Stimulated activated CD8-positive, alpha-beta memory T cell treated with anti-CD3 and anti-CD28 coated beads, Interleukin-2, amount 100 ng/mL, for 1 hour (primary cell): ENCODE data around the gene MLXIP.
A peak's percentile ranks its signal among the peaks of the same experiment; 100 is the strongest.

ENCODE experiments used
- DNase-seq, 2 donors: peaks; one replicate each; pipeline ENCODE4 v3.0.0-alpha.2; 2020; ENCODE audit warnings: low read depth in 2 of 2

Gene MLXIP

DNA sequence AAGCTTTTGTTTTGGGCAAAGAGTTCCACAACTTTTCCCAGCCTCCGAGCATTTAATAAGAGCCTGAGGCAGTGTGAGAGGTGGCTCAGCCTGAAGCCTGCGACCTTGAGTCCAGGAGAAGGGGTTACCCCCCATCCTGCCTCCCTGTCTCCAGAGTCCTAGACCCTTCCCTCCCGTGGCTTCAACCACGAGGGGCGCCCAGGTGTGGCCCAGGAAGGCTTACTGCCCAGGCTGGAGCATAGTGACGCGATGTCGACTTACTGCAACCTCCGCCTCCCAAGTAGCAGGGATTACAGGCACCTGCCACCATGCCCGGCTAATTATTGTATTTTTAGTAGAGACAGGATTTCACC, 105.0 kb downstream of the MLXIP start:
- DNase-seq, result no peak

DNA sequence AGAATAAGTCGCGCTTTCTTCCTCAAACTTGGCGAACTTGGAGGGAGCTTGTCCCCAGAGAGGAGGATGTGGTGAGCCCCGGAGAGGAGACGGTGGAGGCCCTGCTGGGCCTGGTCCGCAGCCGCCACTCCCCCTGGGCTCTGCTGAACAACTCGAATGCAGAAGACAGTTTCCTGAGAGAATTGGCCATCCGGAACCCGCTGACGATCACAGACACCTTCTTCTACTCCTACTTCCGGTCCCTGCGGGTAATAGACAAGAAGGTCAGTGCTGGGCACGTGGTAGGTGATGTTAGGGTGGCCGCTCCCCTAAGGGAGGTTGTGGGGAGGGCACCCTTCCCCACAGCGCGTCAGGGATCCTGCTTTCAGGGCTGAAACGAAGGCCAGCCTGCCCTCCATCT, 106.0 kb downstream of the MLXIP start:
- DNase-seq, result no peak

DNA sequence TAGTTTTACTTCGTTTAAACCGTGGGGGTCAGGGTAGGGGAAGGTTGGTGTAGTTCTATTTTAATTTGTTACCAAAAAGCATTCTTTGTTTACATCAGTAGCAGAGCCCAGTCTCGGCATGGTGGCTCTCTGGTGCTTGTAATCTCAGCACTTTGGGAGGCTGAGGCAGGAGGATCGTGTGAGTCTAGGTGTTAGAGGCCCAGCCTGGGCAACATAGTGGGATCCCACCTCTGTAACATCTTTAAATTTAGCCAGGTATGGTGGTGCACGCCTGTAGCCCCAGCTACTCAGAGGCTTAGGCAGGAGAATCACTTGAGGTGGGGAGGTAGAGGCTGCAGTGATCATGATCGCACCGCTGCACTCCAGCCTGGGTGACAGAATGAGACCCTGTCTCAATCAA, 106.5 kb downstream of the MLXIP start:
- no peak for DNase-seq

DNA sequence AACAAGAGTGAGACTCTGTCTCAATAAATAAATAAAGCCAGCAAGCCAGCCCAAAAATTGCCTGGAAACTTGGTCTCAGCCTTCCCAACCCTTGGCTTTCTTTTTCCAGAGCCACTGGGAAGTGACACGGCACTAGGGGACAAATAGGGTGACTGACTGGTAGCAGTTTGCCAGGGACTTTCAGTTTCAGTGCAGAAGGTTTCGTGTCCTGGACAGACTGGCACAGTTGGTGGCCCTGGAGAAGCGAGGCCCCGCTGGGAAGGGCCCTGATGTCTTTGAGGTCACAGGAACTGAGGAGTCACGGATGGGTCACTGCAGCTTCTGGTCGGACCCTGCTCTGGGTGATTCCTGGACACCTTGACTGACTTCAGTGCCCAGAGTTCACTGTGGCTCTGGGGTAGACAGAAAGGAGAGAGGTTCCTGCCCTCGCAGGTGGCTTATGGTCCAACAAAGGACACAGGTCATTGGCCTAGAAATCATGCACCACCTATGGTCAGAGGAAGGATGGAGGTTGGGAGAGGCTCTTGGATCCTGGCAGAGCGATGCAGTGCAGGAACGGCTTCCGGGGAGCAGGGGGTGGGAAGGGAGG, 107.0 kb downstream of the MLXIP start:
- no peak for DNase-seq

DNA sequence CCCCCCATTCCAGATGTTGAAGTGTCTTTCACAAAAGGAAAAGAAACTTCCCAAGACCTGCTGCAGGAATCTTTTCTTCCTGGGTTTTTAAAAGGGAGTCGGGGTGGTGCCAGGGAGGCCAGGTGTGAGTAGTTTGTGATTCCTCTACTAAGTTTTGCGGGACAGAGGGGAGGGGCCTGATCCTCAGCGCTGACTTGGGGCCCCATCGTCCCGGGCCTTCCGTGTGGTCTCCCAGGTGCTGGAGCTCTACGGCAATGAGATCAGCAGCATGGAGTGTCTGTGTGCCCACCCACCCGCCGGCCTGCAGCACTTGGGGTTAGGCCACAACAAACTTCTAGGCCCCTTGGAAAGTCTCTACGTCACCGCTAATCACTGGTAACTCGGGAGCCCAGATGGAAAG, 108.9 kb downstream of the MLXIP start:
- no peak for DNase-seq

DNA sequence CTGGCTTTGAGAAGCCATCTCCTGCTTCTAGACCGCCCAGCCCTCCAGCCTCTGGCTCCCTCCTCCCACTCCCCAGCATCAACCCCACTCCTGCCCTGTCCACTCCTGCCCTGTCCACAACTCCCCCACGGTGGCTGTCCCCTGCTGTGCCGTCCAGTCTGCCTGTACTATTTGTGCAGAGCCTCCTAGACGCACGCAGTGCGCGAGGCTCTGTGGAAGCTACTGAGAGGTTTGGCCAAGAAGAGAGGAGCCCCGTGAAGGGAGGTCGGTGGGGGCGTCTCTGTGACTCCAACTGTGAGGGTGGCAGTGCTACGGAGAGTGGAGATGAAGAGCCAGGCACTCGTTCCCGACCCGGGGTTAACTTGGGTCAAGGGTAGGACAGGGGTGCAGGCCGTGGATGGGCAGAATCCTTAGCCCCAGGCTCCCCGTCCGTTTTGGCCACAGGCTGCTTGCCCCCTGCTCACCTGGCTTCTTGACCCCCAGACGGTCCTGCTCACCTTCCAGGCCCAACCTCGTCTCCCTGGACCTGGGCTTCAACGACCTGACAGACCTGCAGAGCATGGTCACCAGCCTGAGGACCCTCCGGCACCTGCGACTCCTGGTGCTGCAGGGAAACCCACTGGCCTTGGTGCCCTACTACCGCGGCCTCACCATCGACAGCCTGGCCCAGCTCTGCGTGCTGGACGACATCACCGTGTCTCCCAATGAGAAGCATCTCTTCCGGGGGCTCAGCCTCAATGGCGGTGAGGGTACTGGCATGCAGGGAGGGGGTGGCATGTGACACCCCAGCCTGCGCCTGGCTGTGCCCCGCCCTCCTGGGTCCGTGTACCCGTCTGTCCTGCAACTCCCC, 111.3 kb downstream of the MLXIP start:
- no peak for DNase-seq

DNA sequence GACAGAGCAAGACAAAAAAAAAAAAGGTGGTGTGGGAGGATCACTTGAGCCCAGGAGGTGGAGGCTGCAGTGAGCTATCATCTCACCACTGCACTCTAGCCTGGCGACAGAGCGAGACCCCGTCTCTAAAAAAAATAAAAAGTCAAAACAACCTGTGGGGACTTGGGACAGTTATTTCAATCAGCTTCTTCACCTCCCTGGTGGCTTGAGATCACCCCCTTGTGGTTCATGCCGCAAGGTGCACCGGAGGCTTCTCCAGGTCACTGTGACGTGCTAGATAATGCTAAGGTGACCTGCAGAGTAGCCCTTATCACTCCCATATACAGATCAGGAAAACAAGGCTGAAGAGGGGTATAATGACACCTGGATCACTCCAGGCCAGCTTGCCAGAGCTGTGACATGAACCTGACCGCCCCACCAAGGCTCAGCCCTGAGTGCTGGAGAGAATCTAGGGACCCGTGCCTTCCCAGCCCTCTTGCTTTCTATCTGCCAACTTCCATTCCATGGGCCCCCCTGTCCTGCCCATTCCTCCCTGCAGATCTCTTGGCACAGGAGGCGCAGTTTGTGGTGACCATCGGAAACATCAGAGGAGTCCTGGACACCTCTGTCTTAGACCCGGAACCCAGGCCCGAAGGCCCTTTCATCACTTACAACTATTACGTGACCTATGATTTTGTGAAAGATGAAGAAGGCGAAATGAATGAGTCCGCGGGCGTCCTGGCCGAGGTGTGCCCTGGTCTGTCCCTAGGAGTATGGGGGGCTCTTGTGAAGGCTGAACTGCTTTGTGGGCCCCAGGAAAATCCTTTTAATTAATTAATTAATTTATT, 112.5 kb downstream of the MLXIP start:
- DNase-seq, result peak; percentile 27 to 41

DNA sequence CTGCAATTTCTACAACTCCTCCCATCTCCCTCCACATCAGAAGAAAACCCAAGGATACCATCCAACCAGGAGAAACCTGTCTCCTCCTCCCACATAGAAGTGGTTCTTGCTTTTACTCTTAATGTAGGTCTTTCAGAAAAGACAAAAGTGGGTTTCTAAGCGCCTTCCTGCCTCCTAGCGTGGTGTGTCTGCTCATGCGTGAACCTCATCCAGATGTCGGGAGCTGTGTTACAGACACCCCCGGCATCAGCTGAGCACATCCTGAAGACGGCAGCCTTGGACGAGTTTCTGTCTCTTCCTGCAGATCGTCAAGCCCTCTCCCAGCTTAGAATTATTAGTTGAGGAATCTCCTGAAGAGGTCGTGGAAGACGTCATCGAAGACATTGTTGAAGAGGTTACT, 113.9 kb downstream of the MLXIP start:
- DNase-seq, result no peak

DNA sequence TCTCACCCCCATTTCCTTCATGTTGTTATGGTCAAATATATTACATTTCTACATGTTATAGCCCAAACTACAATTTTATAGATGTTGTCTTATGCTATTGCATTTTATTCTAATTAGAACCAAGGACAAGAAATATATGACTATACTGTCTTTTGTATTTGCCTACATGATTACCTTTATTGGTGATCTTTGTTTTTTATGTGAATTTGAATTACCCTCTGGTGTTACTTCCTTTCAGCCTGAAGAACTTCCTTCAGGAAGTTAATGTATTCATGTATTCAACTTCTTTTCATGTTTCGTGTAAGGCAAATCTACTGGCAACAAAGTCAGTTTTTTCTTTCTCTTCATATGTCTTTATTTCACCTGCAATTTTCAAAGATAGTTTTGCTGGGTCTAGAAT, 116.2 kb downstream of the MLXIP start:
- no peak for DNase-seq

DNA sequence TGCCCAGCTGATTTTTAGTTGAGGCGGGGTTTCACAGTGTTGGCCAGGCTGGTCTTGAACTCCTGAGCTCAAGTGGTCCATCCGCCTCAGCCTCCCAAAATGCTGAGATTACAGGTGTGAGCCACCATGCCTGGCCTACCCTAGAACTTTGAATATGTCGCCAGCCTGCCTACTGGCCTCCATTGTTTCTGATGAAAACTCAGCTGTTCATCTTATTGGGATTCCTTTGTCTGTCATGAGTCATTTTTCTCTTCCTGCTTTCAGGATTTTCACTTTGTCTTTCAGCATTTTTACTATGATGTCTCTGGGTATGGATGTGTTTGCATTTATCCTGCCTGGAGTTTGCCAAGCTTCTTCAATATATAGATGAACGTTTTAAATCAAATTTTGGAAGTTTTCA, 116.8 kb downstream of the MLXIP start:
- no peak for DNase-seq
